ENCODE results near the gene GFRA4. TPM values are rescaled to one million over a fixed set of nuclear protein-coding genes. Genes with fewer than 3 reads are reported as not detected.

Gene GFRA4
- total and polyA plus RNA-seq, 2 experiments from 2014 or later, result not detected

- no peak overlapping the region for H3K4me3 ChIP-seq
- TF ChIP-seq, protein P1, sequence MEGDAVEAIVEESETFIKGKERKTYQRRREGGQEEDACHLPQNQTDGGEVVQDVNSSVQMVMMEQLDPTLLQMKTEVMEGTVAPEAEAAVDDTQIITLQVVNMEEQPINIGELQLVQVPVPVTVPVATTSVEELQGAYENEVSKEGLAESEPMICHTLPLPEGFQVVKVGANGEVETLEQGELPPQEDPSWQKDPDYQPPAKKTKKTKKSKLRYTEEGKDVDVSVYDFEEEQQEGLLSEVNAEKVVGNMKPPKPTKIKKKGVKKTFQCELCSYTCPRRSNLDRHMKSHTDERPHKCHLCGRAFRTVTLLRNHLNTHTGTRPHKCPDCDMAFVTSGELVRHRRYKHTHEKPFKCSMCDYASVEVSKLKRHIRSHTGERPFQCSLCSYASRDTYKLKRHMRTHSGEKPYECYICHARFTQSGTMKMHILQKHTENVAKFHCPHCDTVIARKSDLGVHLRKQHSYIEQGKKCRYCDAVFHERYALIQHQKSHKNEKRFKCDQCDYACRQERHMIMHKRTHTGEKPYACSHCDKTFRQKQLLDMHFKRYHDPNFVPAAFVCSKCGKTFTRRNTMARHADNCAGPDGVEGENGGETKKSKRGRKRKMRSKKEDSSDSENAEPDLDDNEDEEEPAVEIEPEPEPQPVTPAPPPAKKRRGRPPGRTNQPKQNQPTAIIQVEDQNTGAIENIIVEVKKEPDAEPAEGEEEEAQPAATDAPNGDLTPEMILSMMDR (IDR thresholded peaks at IDR 0.05; ENCODE audit: poor library complexity), result no peak
- TF ChIP-seq EZH2 (IDR thresholded peaks at IDR 0.05; ENCODE audit: borderline replicate concordance) (no peak), EZH2phosphoT487 (IDR thresholded peaks at IDR 0.05; ENCODE audit: low read depth, severe bottlenecking, unreplicated experiment) (no peak)
Observed at GRCh38 chr20:3699037-3699436, 35.8 kb upstream of the GFRA4 start.

DNA sequence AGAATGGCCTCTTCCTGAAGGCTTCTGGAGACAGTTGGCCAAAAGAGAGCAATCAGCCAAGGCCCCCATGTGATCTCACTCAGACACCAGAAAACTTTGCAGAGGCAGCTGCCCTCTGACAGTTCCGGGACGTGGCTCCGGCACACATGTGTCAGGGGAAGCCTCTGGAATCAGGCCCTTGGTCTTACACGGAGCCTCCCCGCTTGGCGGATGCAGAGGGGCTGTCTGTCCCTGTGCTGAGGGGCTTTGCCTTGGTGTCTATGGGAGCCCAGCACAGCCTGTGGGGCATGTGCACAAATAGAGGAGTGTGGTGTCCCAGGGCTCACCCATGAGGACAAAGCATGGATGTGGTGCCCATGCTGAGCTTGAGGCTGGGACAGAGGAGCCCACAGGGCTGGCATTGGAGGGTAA is 35.4 kb upstream of the GFRA4 start:
- no peak overlapping the region for H3K4me3 ChIP-seq
- no peaks in the 10 kb centered on the region for H3K9me2 ChIP-seq (replicated peaks; ENCODE audit: insufficient read depth)
- no peak overlapping the region for H3K27ac ChIP-seq
- no peaks in the 10 kb centered on the region for H3K79me2 ChIP-seq
- DNase-seq (ENCODE audit: low spot score), result no peak
- H3K4me2 ChIP-seq, result no peak overlapping the region
- no peaks in the 10 kb centered on the region for H3K4me1 ChIP-seq (ENCODE audit: insufficient read depth)
- no peaks in the 10 kb centered on the region for H4K20me1 ChIP-seq (ENCODE audit: insufficient read depth, poor library complexity, severe bottlenecking)
- H3K36me3 ChIP-seq (replicated peaks; ENCODE audit: insufficient read depth, low read depth), result no peaks in the 10 kb centered on the region
- H2AFZ ChIP-seq, result no peak overlapping the region
- no peaks in the 10 kb centered on the region for H3K27me3 ChIP-seq
- WGBS (ENCODE audit: low lambda C conversion rate, missing lambda C conversion rate), result 82% methylated on average over 6 of the region's 6 CpGs
- TF ChIP-seq EZH2phosphoT487 (IDR thresholded peaks at IDR 0.05; ENCODE audit: low read depth, severe bottlenecking, unreplicated experiment) (no peak), EZH2 (IDR thresholded peaks at IDR 0.05; ENCODE audit: borderline replicate concordance) (no peak)
- TF ChIP-seq, protein P1 (IDR thresholded peaks at IDR 0.05; ENCODE audit: poor library complexity), result no peak
- no peaks in the 10 kb centered on the region for H3K9me3 ChIP-seq (ENCODE audit: low read depth)

More at GRCh38 chr20:3699037-3699436, 35.8 kb upstream of the GFRA4 start:
- Histone ChIP-seq H3K9me3 (ENCODE audit: low read depth) (no peaks in the 10 kb centered on the region), H3K4me2 (no peak overlapping the region), H3K4me1 (ENCODE audit: insufficient read depth) (no peaks in the 10 kb centered on the region), H3K27ac (no peak overlapping the region), H3K36me3 (replicated peaks; ENCODE audit: insufficient read depth, low read depth) (no peaks in the 10 kb centered on the region), H4K20me1 (ENCODE audit: insufficient read depth, poor library complexity, severe bottlenecking) (no peaks in the 10 kb centered on the region), H2AFZ (no peak overlapping the region), H3K9me2 (replicated peaks; ENCODE audit: insufficient read depth) (no peaks in the 10 kb centered on the region), H3K27me3 (no peaks in the 10 kb centered on the region), H3K79me2 (no peaks in the 10 kb centered on the region)
- no peak for DNase-seq (ENCODE audit: low spot score)
- 95% methylated on average over 10 of the region's 16 CpGs for WGBS (ENCODE audit: low lambda C conversion rate, missing lambda C conversion rate)

- H3K4me3 ChIP-seq, result no peak overlapping the region
Observed at GRCh38 chr20:3697588-3698305, 34.5 kb upstream of the GFRA4 start.

More at GRCh38 chr20:3697588-3698305, 34.5 kb upstream of the GFRA4 start:
- Histone ChIP-seq H3K79me2 (no peaks in the 10 kb centered on the region), H3K9me2 (replicated peaks; ENCODE audit: insufficient read depth) (no peaks in the 10 kb centered on the region), H3K4me1 (ENCODE audit: insufficient read depth) (no peaks in the 10 kb centered on the region), H3K9me3 (ENCODE audit: low read depth) (no peaks in the 10 kb centered on the region), H3K27me3 (no peaks in the 10 kb centered on the region), H3K36me3 (replicated peaks; ENCODE audit: insufficient read depth, low read depth) (no peaks in the 10 kb centered on the region), H2AFZ (no peak overlapping the region), H4K20me1 (ENCODE audit: insufficient read depth, poor library complexity, severe bottlenecking) (no peaks in the 10 kb centered on the region), H3K27ac (no peak overlapping the region), H3K4me2 (no peak overlapping the region)
- TF ChIP-seq EZH2phosphoT487 (IDR thresholded peaks at IDR 0.05; ENCODE audit: low read depth, severe bottlenecking, unreplicated experiment) (no peak), EZH2 (IDR thresholded peaks at IDR 0.05; ENCODE audit: borderline replicate concordance) (no peak)
- TF ChIP-seq, protein P1 (IDR thresholded peaks at IDR 0.05; ENCODE audit: poor library complexity), result no peak
- WGBS (ENCODE audit: low lambda C conversion rate, missing lambda C conversion rate), result 74% methylated on average over 18 of the region's 18 CpGs
- DNase-seq (ENCODE audit: low spot score), result no peak
